HEK293T (cell line): Measurements from ENCODE around the gene MRM2.

Experiments
- CTCF ChIA-PET: fragments of 350-600 bp; formaldehyde crosslinking; extraction: SDS; loops from one replicate; lab custom pipeline; 2021; ENCODE audit warnings: antibody characterized with exemption, inconsistent platforms; lab: Yijun Ruan, JAX
- POLR2A ChIA-PET: fragments of 350-600 bp; formaldehyde crosslinking; extraction: SDS; loops from one replicate; lab custom pipeline; 2020; ENCODE audit warnings: antibody characterized with exemption, inconsistent platforms; lab: Yijun Ruan, JAX
- DNase-seq: peaks from one replicate; pipeline ENCODE4 v3.0.0; 2012; ENCODE audit warnings: mixed read lengths; ENCODE audit errors: extremely low spot score
- ARNT ChIP-seq: fragments of 450-650 bp; IDR thresholded peaks from 2 replicates; pipeline ENCODE4 v1.6.1; 2017; ENCODE audit warnings: mild to moderate bottlenecking
- BHLHE40 ChIP-seq: fragments of 450-650 bp; IDR thresholded peaks from 2 replicates; pipeline ENCODE4 v1.6.1; 2016; ENCODE audit warnings: mild to moderate bottlenecking, moderate library complexity, borderline replicate concordance
- CTBP1 ChIP-seq: fragments of 450-650 bp; IDR thresholded peaks from 2 replicates; pipeline ENCODE4 v1.6.1; 2016; ENCODE audit warnings: borderline replicate concordance
- ELF4 ChIP-seq: fragments of 450-650 bp; IDR thresholded peaks from 2 replicates; pipeline ENCODE4 v1.6.1; 2017; ENCODE audit warnings: antibody characterized with exemption
- FOXA1 ChIP-seq: fragments of 450-650 bp; IDR thresholded peaks from 2 replicates; pipeline ENCODE4 v1.6.1; 2016; ENCODE audit warnings: mild to moderate bottlenecking
- FOXK2 ChIP-seq: fragments of 450-650 bp; IDR thresholded peaks from 2 replicates; pipeline ENCODE4 v1.6.1; 2016; ENCODE audit warnings: mild to moderate bottlenecking
- FOXM1 ChIP-seq: fragments of 450-650 bp; IDR thresholded peaks from 2 replicates; pipeline ENCODE4 v1.6.1; 2017; ENCODE audit warnings: mild to moderate bottlenecking, borderline replicate concordance
- HDGF ChIP-seq: fragments of 450-650 bp; IDR thresholded peaks from 2 replicates; pipeline ENCODE4 v1.6.1; 2017; ENCODE audit warnings: antibody characterized with exemption, borderline replicate concordance
- L3MBTL2 ChIP-seq: fragments of 450-650 bp; conservative IDR thresholded peaks from 2 replicates; pipeline ENCODE4 v1.6.1; 2016; ENCODE audit warnings: mild to moderate bottlenecking
- LEF1 ChIP-seq: fragments of 450-650 bp; IDR thresholded peaks from 2 replicates; pipeline ENCODE4 v1.6.1; 2017; ENCODE audit warnings: mild to moderate bottlenecking, borderline replicate concordance
- NFRKB ChIP-seq: fragments of 450-650 bp; IDR thresholded peaks from 2 replicates; pipeline ENCODE4 v1.6.1; 2016; ENCODE audit warnings: mild to moderate bottlenecking, moderate library complexity
- SP1 ChIP-seq: fragments of 450-650 bp; IDR thresholded peaks from 2 replicates; pipeline ENCODE4 v1.6.1; 2017
- SUZ12 ChIP-seq: fragments of 450-650 bp; IDR thresholded peaks from 2 replicates; pipeline ENCODE4 v1.6.1; 2016; ENCODE audit warnings: mild to moderate bottlenecking
- TARDBP ChIP-seq: fragments of 450-650 bp; IDR thresholded peaks from 2 replicates; pipeline ENCODE4 v1.6.1; 2016
- ZNF384 ChIP-seq: fragments of 450-650 bp; IDR thresholded peaks from 2 replicates; pipeline ENCODE4 v1.6.1; 2016
- TF ChIP-seq, protein P1 (sequence below): fragments of 450-650 bp; IDR thresholded peaks from 2 replicates; pipeline ENCODE4 v1.6.1; 2016

Gene MRM2

GRCh38 chr7:2198206-2198605 is 43.8 kb downstream of the MRM2 start:
- no peak for DNase-seq
- ChIA-PET CTCF (no interaction called here), POLR2A (no interaction called here)
- TF ChIP-seq L3MBTL2: no peak
- TF ChIP-seq FOXK2: no peak
- no peak for TF ChIP-seq ARNT
- no peak for TF ChIP-seq SUZ12
- no peak for TF ChIP-seq HDGF

DNA sequence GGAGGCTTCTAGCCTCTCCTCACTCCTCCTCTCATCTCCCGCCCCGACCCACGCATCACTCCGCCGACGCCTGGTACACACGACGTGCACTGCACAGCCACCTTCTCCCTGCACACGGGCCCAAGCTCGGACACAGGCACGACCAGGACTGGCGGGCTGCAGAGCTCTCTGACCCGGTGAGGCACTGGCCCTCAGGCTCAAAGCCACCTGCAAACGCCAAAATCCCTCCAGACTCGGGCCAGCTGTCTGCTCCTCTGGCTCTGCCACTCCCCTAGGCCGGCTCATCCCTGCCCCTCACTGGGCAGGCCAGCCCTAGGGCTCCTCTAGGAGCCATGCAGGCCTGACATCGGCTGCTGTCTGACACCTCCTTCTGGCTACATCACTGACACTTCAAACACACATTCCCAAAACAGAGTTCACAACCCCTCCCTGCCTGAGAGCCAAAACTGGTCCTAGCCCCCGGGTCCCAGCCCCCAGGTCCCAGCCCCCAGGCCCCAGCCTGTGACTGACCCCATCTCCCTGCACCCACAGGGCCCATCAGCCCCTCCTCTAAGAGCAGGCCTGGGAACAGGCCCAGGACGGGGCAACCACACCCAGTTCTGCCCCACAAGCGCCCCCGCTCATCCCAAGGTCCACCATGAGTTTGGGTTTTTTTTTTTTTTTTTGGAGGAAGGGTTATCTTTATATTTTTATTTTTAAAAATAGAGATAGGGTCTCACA is 44.4 kb downstream of the MRM2 start:
- TF ChIP-seq ARNT (no peak), CTBP1 (no peak), NFRKB (no peak), LEF1 (no peak), TARDBP (no peak), HDGF (no peak), ELF4 (no peak), FOXA1 (no peak), SUZ12 (no peak), FOXM1 (no peak), FOXK2 (no peak), SP1 (no peak), ZNF384 (no peak), BHLHE40 (no peak), L3MBTL2 (no peak)
- TF ChIP-seq, protein P1, sequence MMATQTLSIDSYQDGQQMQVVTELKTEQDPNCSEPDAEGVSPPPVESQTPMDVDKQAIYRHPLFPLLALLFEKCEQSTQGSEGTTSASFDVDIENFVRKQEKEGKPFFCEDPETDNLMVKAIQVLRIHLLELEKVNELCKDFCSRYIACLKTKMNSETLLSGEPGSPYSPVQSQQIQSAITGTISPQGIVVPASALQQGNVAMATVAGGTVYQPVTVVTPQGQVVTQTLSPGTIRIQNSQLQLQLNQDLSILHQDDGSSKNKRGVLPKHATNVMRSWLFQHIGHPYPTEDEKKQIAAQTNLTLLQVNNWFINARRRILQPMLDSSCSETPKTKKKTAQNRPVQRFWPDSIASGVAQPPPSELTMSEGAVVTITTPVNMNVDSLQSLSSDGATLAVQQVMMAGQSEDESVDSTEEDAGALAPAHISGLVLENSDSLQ: no peak
- POLR2A ChIA-PET: no interaction called here

GRCh38 chr7:2196381-2197378 is 45.3 kb downstream of the MRM2 start:
- ChIA-PET CTCF (no interaction called here), POLR2A (interaction anchor here (1.4 kb wide), 1 partner anchor 35 kb away, joined by 5 read pairs; no protein-coding TSS in a partner anchor)
- TF ChIP-seq TARDBP (no peak), ELF4 (no peak), HDGF (no peak), ZNF384 (no peak), L3MBTL2 (no peak), CTBP1 (no peak), FOXM1 (no peak), FOXK2 (no peak), LEF1 (no peak)
- TF ChIP-seq, protein P1: no peak
- no peak for DNase-seq

More for the DNA sequence above, 44.4 kb downstream of the MRM2 start:
- no peak for DNase-seq
- CTCF ChIA-PET: no interaction called here

DNA sequence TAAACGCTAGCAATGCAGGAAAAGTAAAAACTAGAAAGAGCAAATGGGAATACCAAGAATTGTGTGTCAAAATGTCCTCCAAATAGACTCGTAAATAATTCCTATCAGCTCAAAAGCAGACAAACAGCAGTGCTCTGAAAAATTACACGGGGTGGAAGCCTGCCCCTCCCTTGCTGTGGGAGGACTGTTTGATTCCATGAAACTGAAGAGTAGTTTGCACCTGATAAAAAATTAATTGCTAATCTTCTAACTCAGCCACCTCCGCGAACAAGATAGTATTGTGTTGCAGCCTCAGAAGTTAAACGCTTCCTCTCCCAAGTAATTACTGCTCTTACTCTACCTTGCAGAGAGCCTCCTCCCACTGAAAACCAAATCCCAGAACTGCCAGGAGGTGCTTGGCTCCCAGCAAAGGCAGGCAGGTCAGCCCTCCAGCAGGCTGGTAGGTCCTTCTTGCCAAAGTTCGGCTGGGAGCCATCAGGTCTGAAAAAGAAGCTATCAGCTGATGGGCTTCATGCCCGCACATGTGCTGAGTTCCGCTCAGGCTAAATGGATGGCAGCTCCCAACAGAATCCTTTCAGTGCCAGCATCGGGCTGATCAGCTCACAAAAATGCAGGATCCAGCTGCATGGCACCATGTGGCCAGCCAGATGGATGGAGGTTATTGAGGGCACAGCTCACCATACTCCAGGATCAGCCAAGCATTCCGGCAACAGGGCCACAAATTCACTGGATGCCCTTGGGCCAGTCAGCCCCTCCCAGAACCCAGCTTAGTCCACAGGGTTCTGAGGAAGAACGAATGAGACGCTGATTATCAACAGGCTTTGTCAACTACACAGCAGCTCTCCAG is 46.4 kb downstream of the MRM2 start:
- POLR2A ChIA-PET: interaction anchor here (1.4 kb wide), 1 partner anchor 36 kb away, joined by 5 read pairs; no protein-coding TSS in a partner anchor
- CTCF ChIA-PET: interaction anchor here (0.6 to 0.8 kb wide), 3 partner anchors 8 to 91 kb away, joined by 4 to 6 read pairs (median 5); no protein-coding TSS in a partner anchor
- TF ChIP-seq HDGF: no peak
- DNase-seq: no peak

DNA sequence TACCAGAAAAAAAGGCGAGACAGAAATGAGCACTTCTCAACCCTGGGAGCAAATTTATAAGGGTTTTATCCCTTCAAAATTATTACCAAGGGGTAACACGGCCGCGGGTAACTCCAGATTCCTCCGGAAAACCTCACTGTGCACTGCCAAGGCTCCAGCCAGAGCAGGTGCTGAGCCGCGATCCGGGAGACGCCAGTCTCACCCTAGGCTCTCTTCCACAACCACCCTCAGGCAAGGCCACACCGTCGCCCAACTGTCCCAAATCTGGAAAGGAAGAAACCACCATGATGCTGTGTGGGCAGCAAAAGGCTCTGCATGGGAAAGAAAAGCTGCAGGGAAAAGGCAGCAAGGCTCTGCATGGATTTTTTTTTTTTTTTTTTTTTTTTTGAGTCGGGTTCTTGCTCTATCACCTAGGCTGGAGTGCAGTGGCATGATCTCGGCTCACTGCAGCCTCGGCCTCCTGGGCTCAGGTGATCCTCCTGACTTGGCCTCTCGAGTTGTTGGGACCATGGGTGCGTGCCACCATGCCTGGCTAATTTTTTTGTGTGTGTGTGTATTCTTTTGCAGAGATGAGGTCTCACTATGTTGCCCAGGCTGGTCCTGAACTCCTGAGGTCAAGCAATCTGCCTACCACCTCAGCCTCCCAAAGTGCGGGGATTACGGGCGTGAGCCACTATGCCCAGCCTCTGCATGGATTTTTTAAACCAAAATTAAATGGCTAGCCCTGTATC is 48.3 kb downstream of the MRM2 start:
- ChIA-PET CTCF (interaction anchor here (0.7 kb wide), 1 partner anchor 35 kb away, joined by 3 read pairs; no protein-coding TSS in a partner anchor), POLR2A (no interaction called here)
- DNase-seq: no peak
- TF ChIP-seq BHLHE40 (no peak), ARNT (no peak), FOXK2 (no peak), LEF1 (no peak), FOXM1 (no peak)
- TF ChIP-seq, protein P1: no peak
